ENCODE measurements around the gene PAX5.
A peak's percentile ranks its signal among the peaks of the same experiment; 100 is the strongest.

Gene PAX5

GRCh38 chr9:37037503-37038301 is 3.6 kb upstream of the PAX5 start:
- no peak for DNase-seq (ENCODE audit: low read depth in 3 of 3)

- DNase-seq (ENCODE audit: low read depth in 3 of 3), result peak in 2 of 3 experiments; percentile 20 to 41
These were observed 2.9 kb upstream of the PAX5 start for GRCh38 chr9:37036776-37037502.

GRCh38 chr9:37036371-37036775 is 2.3 kb upstream of the PAX5 start:
- DNase-seq (ENCODE audit: low read depth in 3 of 3), result no peak

- DNase-seq (ENCODE audit: low read depth in 3 of 3), result no peak
These were observed 1.7 kb upstream of the PAX5 start for GRCh38 chr9:37035648-37036370.

GRCh38 chr9:37034938-37035647 is 1.0 kb upstream of the PAX5 start:
- no peak for DNase-seq (ENCODE audit: low read depth in 3 of 3)

GRCh38 chr9:37034305-37034937 is 353 bp upstream of the PAX5 start:
- no peak for DNase-seq (ENCODE audit: low read depth in 3 of 3)

- DNase-seq (ENCODE audit: low read depth in 3 of 3), result no peak
These were observed 927 bp downstream of the PAX5 start for GRCh38 chr9:37033141-37033540.

- no peak for DNase-seq (ENCODE audit: low read depth in 3 of 3)
These were observed 1.4 kb downstream of the PAX5 start for GRCh38 chr9:37032713-37033112.

- DNase-seq (ENCODE audit: low read depth in 3 of 3), result no peak
These were observed 2.2 kb downstream of the PAX5 start for GRCh38 chr9:37031902-37032301.

- DNase-seq (ENCODE audit: low read depth in 3 of 3), result no peak
These were observed 3.0 kb downstream of the PAX5 start for GRCh38 chr9:37031081-37031480.

- DNase-seq (ENCODE audit: low read depth in 3 of 3), result no peak
These were observed 3.5 kb downstream of the PAX5 start for GRCh38 chr9:37030611-37030939.

- DNase-seq (ENCODE audit: low read depth in 3 of 3), result no peak
These were observed 4.1 kb downstream of the PAX5 start for GRCh38 chr9:37029776-37030610.

- DNase-seq (ENCODE audit: low read depth in 3 of 3), result no peak
These were observed 4.7 kb downstream of the PAX5 start for GRCh38 chr9:37029304-37029775.

GRCh38 chr9:37028420-37029031 is 5.5 kb downstream of the PAX5 start:
- no peak for DNase-seq (ENCODE audit: low read depth in 3 of 3)

GRCh38 chr9:37027582-37028419 is 6.3 kb downstream of the PAX5 start:
- peak; percentile 50 to 74 (median 66) for DNase-seq (ENCODE audit: low read depth in 3 of 3)

- DNase-seq (ENCODE audit: low read depth in 3 of 3), result no peak
These were observed 7.0 kb downstream of the PAX5 start for GRCh38 chr9:37026931-37027581.

GRCh38 chr9:37026113-37026930 is 7.7 kb downstream of the PAX5 start:
- DNase-seq (ENCODE audit: low read depth in 3 of 3), result no peak

- DNase-seq (ENCODE audit: low read depth in 3 of 3), result no peak
These were observed 8.3 kb downstream of the PAX5 start for GRCh38 chr9:37025823-37026112.

All from stimulated activated CD4-positive, alpha-beta T cell treated with anti-CD3 and anti-CD28 coated beads, TNF-alpha, amount 100 ng/mL, for 4 hours (primary cell).